B cell (primary cell): ENCODE measurements around the gene CAMK2B.

Source experiments
- EZH2 ChIP-seq: IDR thresholded peaks from 2 replicates; pipeline ENCODE4 v1.6.1; 2012; ENCODE audit warnings: borderline replicate concordance, low read depth, mild to moderate bottlenecking, moderate library complexity, low read length; ENCODE audit not compliant: insufficient read depth, poor library complexity, severe bottlenecking
- TF ChIP-seq, protein P1 (sequence below): fragments of 200-600 bp; IDR thresholded peaks from one replicate; pipeline ENCODE4 v1.8.0; 2022; ENCODE audit warnings: antibody characterized with exemption, mild to moderate bottlenecking

GRCh38 chr7:44216019-44216418, 109.4 kb downstream of the CAMK2B start:
- TF ChIP-seq, protein P1, sequence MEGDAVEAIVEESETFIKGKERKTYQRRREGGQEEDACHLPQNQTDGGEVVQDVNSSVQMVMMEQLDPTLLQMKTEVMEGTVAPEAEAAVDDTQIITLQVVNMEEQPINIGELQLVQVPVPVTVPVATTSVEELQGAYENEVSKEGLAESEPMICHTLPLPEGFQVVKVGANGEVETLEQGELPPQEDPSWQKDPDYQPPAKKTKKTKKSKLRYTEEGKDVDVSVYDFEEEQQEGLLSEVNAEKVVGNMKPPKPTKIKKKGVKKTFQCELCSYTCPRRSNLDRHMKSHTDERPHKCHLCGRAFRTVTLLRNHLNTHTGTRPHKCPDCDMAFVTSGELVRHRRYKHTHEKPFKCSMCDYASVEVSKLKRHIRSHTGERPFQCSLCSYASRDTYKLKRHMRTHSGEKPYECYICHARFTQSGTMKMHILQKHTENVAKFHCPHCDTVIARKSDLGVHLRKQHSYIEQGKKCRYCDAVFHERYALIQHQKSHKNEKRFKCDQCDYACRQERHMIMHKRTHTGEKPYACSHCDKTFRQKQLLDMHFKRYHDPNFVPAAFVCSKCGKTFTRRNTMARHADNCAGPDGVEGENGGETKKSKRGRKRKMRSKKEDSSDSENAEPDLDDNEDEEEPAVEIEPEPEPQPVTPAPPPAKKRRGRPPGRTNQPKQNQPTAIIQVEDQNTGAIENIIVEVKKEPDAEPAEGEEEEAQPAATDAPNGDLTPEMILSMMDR = no peak
- TF ChIP-seq EZH2 = no peak
